ENCODE data around the gene HINT3. TPM values are rescaled to one million over a fixed set of nuclear protein-coding genes. Genes with fewer than 3 reads are reported as not detected.

HINT3 gene
- total and polyA plus RNA-seq, 2 experiments from 2014 or later = 1.8 to 8.0 TPM

- Histone ChIP-seq H3K4me2 (no peak overlapping the region), H3K4me1 (ENCODE audit: insufficient read depth) (no peaks in the 10 kb centered on the region), H3K27ac (ENCODE audit: low read depth) (no peak overlapping the region), H3K27me3 (ENCODE audit: insufficient read depth) (no peaks in the 10 kb centered on the region), H3K36me3 (ENCODE audit: insufficient read depth) (peaks cover 20% of the 10 kb centered on the region; the same call in 1 of the 2 replicates), H3K9me2 (ENCODE audit: insufficient read depth) (no peaks in the 10 kb centered on the region), H3K4me3 (no peak overlapping the region), H4K20me1 (replicated peaks; ENCODE audit: insufficient read depth) (0 out of 2 replicates have a peak, but pooled peaks cover 4% of the 10 kb centered on the region), H3F3A (replicated peaks; ENCODE audit: low read depth) (no peaks in the 10 kb centered on the region), H2AFZ (no peak overlapping the region), H3K79me2 (replicated peaks; ENCODE audit: insufficient read depth) (no peaks in the 10 kb centered on the region)
- Mint-ChIP-seq H3K27me3 (ENCODE audit: insufficient read depth, low read depth, poor library complexity) (no peaks in the 10 kb centered on the region), H3K9me3 (no peaks in the 10 kb centered on the region), H3K4me3 (no peak overlapping the region), H3K36me3 (ENCODE audit: low read depth) (peaks cover 47% of the 10 kb centered on the region), H3K27ac (no peak overlapping the region), H3K4me1 (no peaks in the 10 kb centered on the region)
- ATAC-seq (no peak), DNase-seq (ENCODE audit: low spot score) (no peak)
- TF ChIP-seq EZH2 (IDR thresholded peaks at IDR 0.05; ENCODE audit: low read depth, unreplicated experiment) = no peak
- no peak for TF ChIP-seq ZNF331 (CRISPR knock-in tag; IDR thresholded peaks at IDR 0.05; ENCODE audit: low read depth)
- no peak for TF ChIP-seq JUNB (IDR thresholded peaks at IDR 0.05; ENCODE audit: unreplicated experiment)
- no peak for TF ChIP-seq CREB1 (CRISPR knock-in tag; IDR thresholded peaks at IDR 0.05; ENCODE audit: low read depth)
- TF ChIP-seq NANOG (IDR thresholded peaks at IDR 0.05; ENCODE audit: borderline replicate concordance) = no peak
- TF ChIP-seq ZNF114 (CRISPR knock-in tag; IDR thresholded peaks at IDR 0.05) = no peak
- TF ChIP-seq EZH2phosphoT487 (IDR thresholded peaks at IDR 0.05; ENCODE audit: unreplicated experiment) = no peak
- TF ChIP-seq ZNF462 (CRISPR knock-in tag; IDR thresholded peaks at IDR 0.05) = no peak
- TF ChIP-seq CTCF (conservative IDR thresholded peaks at IDR 0.05; ENCODE audit: low read depth in 2 of 2) = no peak
- no peak for TF ChIP-seq POLR2AphosphoS5 (IDR thresholded peaks at IDR 0.05; ENCODE audit: low read depth)
- TF ChIP-seq REST (IDR thresholded peaks at IDR 0.05; ENCODE audit: unreplicated experiment) = no peak
These were observed 69.4 kb downstream of the HINT3 start for GRCh38 chr6:126026001-126026400.

Measured in GM23338 (cell line).